NCI-H2196 treated with DMSO at 0.1 percent for 48 hours (cell line): ENCODE data around the gene RIBC2.
"Not testable (repeated sequence)": the region's sequence is repeated elsewhere in the genome, so short reads cannot be mapped to it uniquely, and the experiment has no call there.

Experiments used
- DNase-seq: peaks from one replicate; lab custom pipeline; 2025; ENCODE audit not compliant: unreplicated experiment; lab: John Stamatoyannopoulos, UW

RIBC2 gene

GRCh38 chr22:45413368-45414211, at the start of gene RIBC2, which contains the start of gene SMC1B:
Gene RIBC2, plus strand, starts transcription at chr22:45413693. Its CDS starts 194 bp downstream, at chr22:45413887.
Gene SMC1B, minus strand, starts transcription at chr22:45413599. Its CDS starts 32 bp downstream, at chr22:45413567.
- DNase-seq = peak; percentile 94

DNA sequence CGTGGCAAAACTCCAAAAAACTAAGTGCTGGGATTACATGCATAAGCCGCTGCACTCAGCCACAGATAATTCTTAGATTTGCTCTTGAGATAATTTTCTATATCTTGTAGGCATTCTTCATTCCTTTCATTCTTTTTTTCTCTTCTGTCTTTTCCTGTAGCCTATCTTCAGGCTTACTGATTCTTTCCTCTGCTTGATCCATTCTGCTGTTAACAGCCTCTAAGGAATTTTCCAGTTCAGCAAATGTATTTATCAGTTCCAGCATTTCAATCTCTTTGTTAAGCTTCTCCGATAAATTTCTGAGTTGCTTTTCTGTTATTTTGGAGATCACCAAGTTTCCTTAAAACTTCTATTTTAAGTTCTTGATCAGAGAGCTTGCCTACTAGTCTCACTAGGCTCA, 46.8 kb upstream of the RIBC2 start:
- DNase-seq = no peak

GRCh38 chr22:45373592-45373991, 39.9 kb upstream of the RIBC2 start:
- DNase-seq = not testable (repeated sequence)

DNA sequence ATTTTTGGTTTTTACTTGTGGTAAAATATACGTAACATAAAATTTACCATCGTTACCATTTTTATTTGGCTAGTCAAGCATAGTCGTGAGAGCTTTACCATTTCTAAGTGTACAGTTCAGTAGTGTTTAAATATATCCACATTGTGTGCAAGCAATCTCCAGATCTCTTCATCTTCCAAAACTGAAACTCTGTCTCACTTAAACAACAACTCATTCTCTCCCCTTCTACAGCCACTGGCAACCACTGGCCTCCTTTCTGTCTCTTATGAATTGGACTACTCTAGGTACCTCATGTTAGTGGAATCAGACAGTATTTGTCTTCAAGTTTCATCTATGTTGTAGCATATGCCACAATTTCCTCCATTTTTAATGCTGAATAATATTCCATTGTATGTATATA, 37.5 kb upstream of the RIBC2 start:
- no peak for DNase-seq

DNA sequence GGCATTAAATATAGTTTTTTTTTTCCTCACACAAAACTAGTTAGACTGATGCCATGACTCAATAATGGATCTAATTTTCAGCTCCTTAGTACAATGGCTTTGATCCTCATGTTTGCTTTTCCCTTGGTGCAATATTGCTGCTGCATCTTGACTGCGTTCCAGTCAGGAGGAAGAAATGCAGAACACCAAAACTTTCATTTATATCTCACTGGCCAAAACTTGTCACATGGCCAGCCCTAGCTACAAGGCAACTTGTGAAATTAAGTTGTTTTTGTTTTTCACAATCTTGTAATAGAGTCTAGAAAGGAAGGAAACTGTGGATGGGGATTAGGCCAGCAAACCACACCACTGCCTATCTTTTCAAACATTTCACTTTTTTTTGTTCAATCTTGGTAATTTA, 36.8 kb upstream of the RIBC2 start:
- DNase-seq = no peak

GRCh38 chr22:45381348-45381747, 32.1 kb upstream of the RIBC2 start:
- DNase-seq = no peak

GRCh38 chr22:45389546-45389945, 23.9 kb upstream of the RIBC2 start:
- no peak for DNase-seq

GRCh38 chr22:45397806-45398205, 15.7 kb upstream of the RIBC2 start:
- no peak for DNase-seq

DNA sequence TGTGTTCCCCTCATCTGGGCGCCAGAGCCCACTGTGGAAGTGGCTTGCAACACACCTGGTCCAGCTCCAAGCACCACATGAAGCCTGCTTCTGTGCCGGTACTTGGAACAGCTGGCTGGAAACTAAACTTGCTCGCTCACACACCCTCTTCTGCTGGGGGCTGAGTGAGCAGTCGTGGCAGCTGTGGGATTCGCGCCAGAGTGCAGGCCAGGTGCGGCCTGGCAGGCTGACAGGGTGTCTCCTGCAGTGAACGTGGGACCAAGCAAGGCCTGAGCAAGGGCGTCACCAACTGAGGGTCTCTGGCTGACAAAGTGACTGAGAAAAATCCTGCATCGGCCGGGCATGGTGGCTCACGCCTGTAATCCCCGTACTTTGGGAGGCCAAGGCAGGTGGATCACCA, 15.3 kb upstream of the RIBC2 start:
- no peak for DNase-seq

DNA sequence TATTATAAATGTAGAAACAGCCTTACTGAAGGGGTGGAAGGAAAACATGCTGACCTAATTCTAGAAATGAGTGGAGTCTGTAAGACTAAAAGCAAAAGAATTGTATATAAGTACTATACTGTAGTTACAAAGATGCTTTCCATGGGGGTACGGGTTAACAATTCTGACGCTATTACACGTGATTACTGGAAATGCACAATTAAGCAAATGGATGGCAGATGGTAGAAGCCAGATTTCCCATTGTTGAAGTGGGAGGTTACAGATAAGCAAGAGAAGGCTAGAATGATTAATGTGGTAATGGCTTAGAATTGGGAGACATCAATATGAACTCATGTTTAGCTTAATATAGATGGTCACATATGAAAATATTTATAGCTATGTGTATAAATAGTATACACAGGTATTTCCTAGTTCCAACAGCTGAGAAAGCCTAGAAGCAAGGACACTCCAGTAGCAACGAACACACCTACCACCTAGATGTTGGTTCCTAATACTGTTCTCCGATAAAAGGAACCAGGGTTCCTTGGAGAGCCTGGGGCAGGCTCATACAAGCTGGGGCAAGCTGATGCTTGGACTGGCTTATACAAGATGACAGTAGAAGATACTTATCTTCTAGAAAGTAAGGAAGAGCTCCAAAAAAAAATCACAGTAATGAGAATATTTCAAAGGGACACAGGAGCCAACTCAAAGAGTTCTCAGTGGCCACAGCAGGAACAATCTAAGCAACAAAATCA, 13.6 kb upstream of the RIBC2 start:
- DNase-seq = no peak

GRCh38 chr22:45402466-45402985, 11.0 kb upstream of the RIBC2 start:
- no peak for DNase-seq

DNA sequence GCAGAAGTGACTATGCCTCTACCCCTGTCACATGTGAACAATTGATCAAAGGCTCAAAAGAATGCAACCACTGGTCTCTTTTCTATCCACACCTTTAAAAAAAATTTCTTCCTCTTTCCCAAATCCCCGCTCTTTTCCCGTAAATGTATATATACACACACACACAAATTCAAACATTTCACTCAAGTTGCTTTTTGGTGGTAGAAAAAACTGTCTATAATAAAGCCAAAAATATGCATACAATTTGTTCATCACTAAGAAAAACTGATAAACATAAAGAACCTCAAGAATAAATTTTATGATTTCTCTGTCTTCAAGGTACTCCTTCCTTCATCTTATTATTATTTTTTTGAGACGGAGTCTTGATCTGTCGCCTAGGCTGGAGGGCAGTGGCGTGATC, 5.7 kb upstream of the RIBC2 start:
- no peak for DNase-seq

DNA sequence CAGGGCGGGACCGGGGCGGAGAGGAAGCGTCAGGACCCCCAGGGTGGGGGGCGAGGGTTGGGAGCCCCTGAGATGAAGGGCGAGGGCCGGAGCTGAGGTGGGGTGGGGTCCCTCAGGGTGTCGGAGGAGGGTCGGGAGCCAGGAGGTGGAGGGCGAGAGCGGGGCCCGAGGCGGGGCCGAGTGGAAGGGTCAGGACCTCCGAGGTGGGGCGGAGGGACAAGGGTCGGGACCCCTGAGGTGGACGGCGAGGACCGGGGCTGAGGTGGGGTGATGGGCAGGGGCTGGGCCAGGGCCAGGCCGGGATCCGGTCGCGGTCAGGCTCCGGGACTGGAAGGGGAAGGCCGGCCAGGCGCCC, 503 bp upstream of the RIBC2 start:
- DNase-seq = no peak

DNA sequence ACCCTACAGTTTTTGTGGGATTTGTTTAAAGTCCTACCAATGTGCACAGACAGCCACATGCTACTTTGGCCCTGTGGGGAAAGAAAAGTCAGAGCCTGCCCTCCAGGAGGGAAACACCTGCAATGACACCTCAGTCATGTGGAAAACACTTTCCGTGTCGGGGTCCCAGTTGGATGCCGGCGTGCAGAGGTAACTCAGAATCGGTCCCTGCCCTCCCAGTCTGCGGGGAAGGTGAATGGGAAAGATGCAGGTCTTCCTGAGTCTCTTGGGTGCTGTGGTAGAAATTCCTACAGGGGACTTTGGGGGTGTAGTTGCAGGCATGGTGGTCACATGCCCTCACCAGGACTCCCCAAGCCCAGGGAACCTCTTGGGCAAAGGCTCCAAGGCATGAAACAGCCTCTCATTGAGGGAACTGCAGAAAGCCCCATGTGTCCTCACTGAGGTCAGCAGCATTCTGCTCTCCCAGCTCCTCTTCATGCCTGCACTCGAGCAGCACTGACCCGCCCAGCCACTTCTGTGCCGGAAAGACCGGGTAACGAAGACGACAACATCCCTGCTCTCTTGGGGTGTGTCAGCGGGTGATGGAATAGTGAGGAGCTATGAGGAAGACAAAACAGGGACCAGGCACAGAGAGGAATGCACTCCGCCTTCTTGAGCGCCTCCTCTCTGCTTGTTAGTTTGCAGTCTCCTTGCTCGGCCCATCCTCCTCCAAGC, 4.7 kb downstream of the RIBC2 start:
- DNase-seq = no peak

DNA sequence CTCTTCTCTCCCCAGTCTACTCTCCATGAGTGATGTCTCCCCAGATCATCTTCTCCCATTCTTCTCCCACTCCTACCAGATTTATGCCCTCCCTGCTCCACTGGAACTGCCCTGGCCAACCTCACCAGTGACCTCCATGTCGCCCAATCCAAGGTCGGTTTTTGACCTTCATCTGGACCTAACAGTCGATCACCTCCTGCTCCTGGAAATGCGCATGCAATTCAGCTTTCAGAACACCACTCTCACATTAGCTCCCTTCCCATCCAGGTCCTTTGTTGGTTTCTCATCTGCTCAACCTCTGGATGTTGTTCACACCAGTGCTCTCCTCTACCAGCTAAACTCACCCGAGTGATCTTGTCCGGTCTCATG, 5.3 kb downstream of the RIBC2 start:
- DNase-seq = no peak

- DNase-seq = no peak
Measured at GRCh38 chr22:45420011-45420410, 6.5 kb downstream of the RIBC2 start.

- DNase-seq = no peak
Measured at GRCh38 chr22:45420539-45420938, 7.0 kb downstream of the RIBC2 start.

DNA sequence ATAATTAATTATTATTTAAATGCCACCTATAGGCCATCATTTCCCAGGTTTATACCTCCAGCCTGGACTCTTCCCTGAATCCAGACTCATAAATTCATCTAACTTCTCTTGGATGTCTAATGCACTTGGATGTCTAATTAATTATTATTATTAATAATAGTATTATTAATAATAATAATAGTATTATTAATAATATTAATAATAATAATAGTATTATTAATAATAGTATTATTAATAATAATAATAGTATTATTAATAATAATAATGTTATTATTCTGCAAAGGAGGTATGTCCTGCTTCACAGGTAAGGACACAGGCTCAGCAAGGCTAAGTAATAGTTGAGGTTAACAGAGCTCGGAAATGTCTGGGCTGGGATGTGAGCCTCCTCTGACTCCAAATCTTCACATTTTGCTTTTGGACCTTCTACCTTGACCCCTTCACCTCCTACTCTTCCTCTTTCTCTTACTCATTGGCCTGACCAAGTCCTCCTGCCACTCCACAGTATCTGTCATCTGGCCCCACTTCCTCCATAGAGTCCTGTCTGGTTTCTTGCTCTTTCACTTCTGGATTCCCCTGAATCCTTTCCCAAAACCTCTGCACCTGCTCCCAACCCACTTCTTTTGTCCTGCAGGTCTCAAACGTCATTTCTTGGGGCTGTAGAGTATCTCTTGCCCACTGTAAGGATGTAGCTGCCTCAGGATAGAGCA, 8.0 kb downstream of the RIBC2 start:
- DNase-seq = no peak

- DNase-seq = no peak
Measured at GRCh38 chr22:45422237-45422983, 8.9 kb downstream of the RIBC2 start.

DNA sequence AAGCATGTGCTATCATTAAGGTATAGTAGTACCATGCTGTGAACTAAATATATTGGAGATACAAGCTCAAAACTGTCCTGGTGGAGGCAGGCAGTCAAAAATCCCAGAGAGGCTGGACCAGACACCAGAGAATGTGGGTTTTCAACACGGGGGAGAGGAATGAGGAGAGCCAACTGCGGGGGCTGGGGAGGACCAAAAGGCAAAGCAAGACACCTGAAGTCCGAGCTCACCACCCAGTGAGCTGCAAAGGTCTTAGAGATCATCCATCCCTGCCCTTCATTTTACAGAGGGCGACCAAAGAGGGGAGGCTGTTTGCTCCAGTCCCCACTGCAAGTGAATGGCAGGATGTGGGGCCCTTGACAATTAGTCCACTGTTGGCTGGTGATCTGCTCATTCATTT, 10.0 kb downstream of the RIBC2 start:
- no peak for DNase-seq
